Adrenal gland (tissue), 5 donors: ENCODE measurements around the gene ARL5C.

Experiments
- POLR2A ChIP-seq, 2 donors: fragments of 450-650 bp; IDR thresholded peaks; one replicate each; pipeline ENCODE4 v1.6.1; 2017; ENCODE audit warnings: antibody characterized with exemption in 2 of 2, mild to moderate bottlenecking in 2 of 2, moderate library complexity in 1 of 2
- TF ChIP-seq, protein P1 (sequence below), 6 experiments: fragments of 450-650 bp in 4 of 6; fragments of 200-600 bp in 2 of 6; sonication (generic) in 1 of 6; IDR thresholded peaks; 1 replicate in 5 of 6; 2 replicates in 1 of 6; pipeline versions ENCODE4 v1.5.1 to v1.8.0; 2016 to 2021; ENCODE audit warnings: antibody characterized with exemption in 6 of 6, mild to moderate bottlenecking in 2 of 6, moderate library complexity in 1 of 6
- donor health status: DM: no; HTN: no; CAD: no.

DNA sequence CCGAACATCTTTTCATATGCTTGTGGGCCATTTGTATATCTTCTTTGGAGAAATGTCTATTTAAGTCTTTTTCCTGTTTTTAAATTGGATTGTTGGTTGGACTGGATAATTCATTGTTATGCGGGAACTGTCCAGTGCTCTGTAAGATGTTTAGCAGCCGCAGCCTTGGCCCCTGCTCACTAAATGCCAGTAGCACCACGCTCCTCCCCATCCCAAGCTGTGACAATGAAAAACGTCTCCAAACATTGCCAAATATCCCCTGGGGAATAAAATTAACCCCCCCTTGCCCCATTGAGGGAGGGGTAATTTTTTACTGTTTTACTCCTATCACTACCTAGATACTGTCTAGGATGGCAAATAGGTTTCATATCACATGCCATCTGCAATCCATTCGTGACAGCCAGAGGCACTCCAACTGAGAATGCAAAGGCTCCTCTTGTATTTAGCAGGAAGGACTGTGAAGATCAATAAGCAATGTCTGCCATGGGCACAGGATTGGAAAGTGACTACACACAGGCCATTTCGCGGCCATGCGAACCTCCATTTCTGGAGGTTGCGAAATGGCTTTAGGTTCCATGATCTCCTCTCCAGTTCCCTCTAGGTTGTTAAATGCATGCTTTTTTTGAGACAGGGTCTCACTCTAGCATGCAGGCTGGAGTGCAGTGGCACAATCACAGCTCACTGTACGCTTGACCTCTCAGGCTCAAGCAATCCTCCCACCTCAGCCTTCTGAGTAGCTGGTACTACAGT lies 23.9 kb downstream of the ARL5C start:
- TF ChIP-seq POLR2A (IDR thresholded peaks at IDR 0.05): no peak
- TF ChIP-seq, protein P1, sequence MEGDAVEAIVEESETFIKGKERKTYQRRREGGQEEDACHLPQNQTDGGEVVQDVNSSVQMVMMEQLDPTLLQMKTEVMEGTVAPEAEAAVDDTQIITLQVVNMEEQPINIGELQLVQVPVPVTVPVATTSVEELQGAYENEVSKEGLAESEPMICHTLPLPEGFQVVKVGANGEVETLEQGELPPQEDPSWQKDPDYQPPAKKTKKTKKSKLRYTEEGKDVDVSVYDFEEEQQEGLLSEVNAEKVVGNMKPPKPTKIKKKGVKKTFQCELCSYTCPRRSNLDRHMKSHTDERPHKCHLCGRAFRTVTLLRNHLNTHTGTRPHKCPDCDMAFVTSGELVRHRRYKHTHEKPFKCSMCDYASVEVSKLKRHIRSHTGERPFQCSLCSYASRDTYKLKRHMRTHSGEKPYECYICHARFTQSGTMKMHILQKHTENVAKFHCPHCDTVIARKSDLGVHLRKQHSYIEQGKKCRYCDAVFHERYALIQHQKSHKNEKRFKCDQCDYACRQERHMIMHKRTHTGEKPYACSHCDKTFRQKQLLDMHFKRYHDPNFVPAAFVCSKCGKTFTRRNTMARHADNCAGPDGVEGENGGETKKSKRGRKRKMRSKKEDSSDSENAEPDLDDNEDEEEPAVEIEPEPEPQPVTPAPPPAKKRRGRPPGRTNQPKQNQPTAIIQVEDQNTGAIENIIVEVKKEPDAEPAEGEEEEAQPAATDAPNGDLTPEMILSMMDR (IDR thresholded peaks at IDR 0.05): no peak
